Lower lobe of right lung (tissue), 2 donors: ENCODE measurements around the gene GMNC. TPM values are rescaled to one million over a fixed set of nuclear protein-coding genes. Genes with fewer than 3 reads are reported as not detected.
A peak's percentile ranks its signal among the peaks of the same experiment; 100 is the strongest.

Experiments used
- ATAC-seq, 2 donors: fragments of 200-7000 bp; cut with Tn5 transposase; one replicate each; pipeline ENCODE4 v1.9.1; 2020 to 2022; ENCODE audit warnings: mild to moderate bottlenecking in 2 of 2, moderate library complexity in 2 of 2
- DNase-seq: peaks from one replicate; pipeline ENCODE4 v3.0.0-alpha.2; 2020
- H3K27ac ChIP-seq: fragments of 200-600 bp; one replicate; pipeline ENCODE4 v1.8.0; 2022
- H3K27me3 ChIP-seq: fragments of 200-600 bp; one replicate; pipeline ENCODE4 v1.8.0; 2022; ENCODE audit warnings: low read depth
- H3K36me3 ChIP-seq: fragments of 200-600 bp; one replicate; pipeline ENCODE4 v1.8.0; 2022; ENCODE audit warnings: mild to moderate bottlenecking
- H3K4me1 ChIP-seq: fragments of 200-600 bp; one replicate; pipeline ENCODE4 v1.8.0; 2022
- H3K4me3 ChIP-seq: fragments of 200-600 bp; one replicate; pipeline ENCODE4 v1.8.0; 2022; ENCODE audit warnings: mild to moderate bottlenecking
- H3K9me3 ChIP-seq: fragments of 200-600 bp; one replicate; pipeline ENCODE4 v1.8.0; 2022
- CTCF ChIP-seq: fragments of 200-600 bp; IDR thresholded peaks from one replicate; pipeline ENCODE4 v1.8.0; 2022; ENCODE audit warnings: antibody characterized with exemption, mild to moderate bottlenecking
- intact Hi-C: fragments of 100-400 bp; cut with DNase I; formaldehyde crosslinking; loops from one replicate; pipeline ENCODE4 v1.11.0; 2022
- total RNA-seq: library from RNA; stranded (reverse); fragmentation: NEBNext Ultra II Directional; extraction: Animal tissue kit (Norgen Biotek cat#: 25700); gene quantifications from one replicate; pipeline ENCODE4 v1.2.1, GENCODE V29; 2021
- donor health status: DM: no; HTN: yes; CAD: no; lungs with severe emphysema.

The GMNC gene
- total RNA-seq, 1 donor from 2014 or later: not detected

GRCh38 chr3:190870127-190870526, 7.6 kb upstream of the GMNC start:
- DNase-seq: no peak
- H3K27ac ChIP-seq: no peak overlapping the region
- no peak overlapping the region for H3K4me3 ChIP-seq
- no peak for ATAC-seq
- H3K9me3 ChIP-seq: no peaks in the 10 kb centered on the region
- intact Hi-C loops: no loop called here
- no peaks in the 10 kb centered on the region for H3K36me3 ChIP-seq
- no peak for TF ChIP-seq CTCF
- H3K27me3 ChIP-seq: no peaks in the 10 kb centered on the region
- H3K4me1 ChIP-seq: no peaks in the 10 kb centered on the region

- Histone ChIP-seq H3K9me3 (no peaks in the 10 kb centered on the region), H3K4me1 (no peaks in the 10 kb centered on the region), H3K4me3 (no peak overlapping the region), H3K36me3 (no peaks in the 10 kb centered on the region), H3K27ac (no peak overlapping the region), H3K27me3 (peaks cover 12% of the 10 kb centered on the region)
- TF ChIP-seq CTCF: no peak
- DNase-seq: no peak
- ATAC-seq: no peak
- intact Hi-C loops: no loop called here
Observed at GRCh38 chr3:190867071-190867470, 4.6 kb upstream of the GMNC start.

DNA sequence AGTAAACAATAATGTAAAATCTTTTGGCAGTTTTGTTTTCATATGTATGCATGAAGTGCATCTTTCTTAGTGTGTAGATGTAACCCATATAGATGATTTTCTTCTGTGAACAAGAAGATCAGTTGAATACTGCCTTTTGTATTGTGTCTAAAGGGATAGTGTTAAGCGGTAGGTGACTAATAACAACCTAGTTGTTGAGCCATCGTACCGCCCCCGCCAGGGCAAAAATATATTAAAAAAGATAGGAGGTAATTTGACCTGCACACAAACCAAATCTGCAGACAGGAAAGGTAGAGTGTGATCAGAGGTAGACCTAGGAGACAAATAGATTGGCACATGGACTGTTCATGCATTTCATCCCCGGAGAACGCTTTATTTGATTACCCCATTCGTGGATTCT, 3.3 kb upstream of the GMNC start:
- intact Hi-C loops: no loop called here
- Histone ChIP-seq H3K36me3 (no peaks in the 10 kb centered on the region), H3K27me3 (peaks cover 12% of the 10 kb centered on the region), H3K27ac (no peak overlapping the region), H3K4me1 (no peaks in the 10 kb centered on the region), H3K4me3 (no peak overlapping the region), H3K9me3 (no peaks in the 10 kb centered on the region)
- ATAC-seq: no peak
- TF ChIP-seq CTCF: no peak
- DNase-seq: no peak

- DNase-seq (no peak), ATAC-seq (no peak)
- Histone ChIP-seq H3K27ac (no peak overlapping the region), H3K36me3 (no peaks in the 10 kb centered on the region), H3K4me1 (no peaks in the 10 kb centered on the region), H3K27me3 (peaks cover 12% of the 10 kb centered on the region), H3K9me3 (no peaks in the 10 kb centered on the region), H3K4me3 (no peak overlapping the region)
- intact Hi-C loops: no loop called here
- TF ChIP-seq CTCF: no peak
Observed at GRCh38 chr3:190865419-190865818, 2.9 kb upstream of the GMNC start.

- DNase-seq (no peak), ATAC-seq (no peak)
- no peak for TF ChIP-seq CTCF
- H3K27ac ChIP-seq: no peak overlapping the region
- no peaks in the 10 kb centered on the region for H3K9me3 ChIP-seq
- intact Hi-C loops: no loop called here
- H3K4me3 ChIP-seq: no peak overlapping the region
- H3K4me1 ChIP-seq: no peaks in the 10 kb centered on the region
- H3K27me3 ChIP-seq: peaks cover 12% of the 10 kb centered on the region
- no peaks in the 10 kb centered on the region for H3K36me3 ChIP-seq
Observed at GRCh38 chr3:190864002-190864401, 1.5 kb upstream of the GMNC start.

- no peak for TF ChIP-seq CTCF
- ATAC-seq (no peak), DNase-seq (no peak)
- intact Hi-C loops: no loop called here
- Histone ChIP-seq H3K27me3 (peaks cover 12% of the 10 kb centered on the region), H3K4me3 (peak overlapping the region; percentile 61), H3K4me1 (no peaks in the 10 kb centered on the region), H3K27ac (peak overlapping the region; percentile 53), H3K36me3 (no peaks in the 10 kb centered on the region), H3K9me3 (no peaks in the 10 kb centered on the region)
Observed at GRCh38 chr3:190863119-190863465, 598 bp upstream of the GMNC start.
